ENCODE data around the gene SORT1. TPM values are rescaled to one million over a fixed set of nuclear protein-coding genes. Genes with fewer than 3 reads are reported as not detected.

The SORT1 gene
- total and polyA plus RNA-seq, 2 of the 13 experiments (the other 11 are each of a cell fraction or from before 2014, with no cell fraction given) = 32.4 to 93.0 TPM

DNA sequence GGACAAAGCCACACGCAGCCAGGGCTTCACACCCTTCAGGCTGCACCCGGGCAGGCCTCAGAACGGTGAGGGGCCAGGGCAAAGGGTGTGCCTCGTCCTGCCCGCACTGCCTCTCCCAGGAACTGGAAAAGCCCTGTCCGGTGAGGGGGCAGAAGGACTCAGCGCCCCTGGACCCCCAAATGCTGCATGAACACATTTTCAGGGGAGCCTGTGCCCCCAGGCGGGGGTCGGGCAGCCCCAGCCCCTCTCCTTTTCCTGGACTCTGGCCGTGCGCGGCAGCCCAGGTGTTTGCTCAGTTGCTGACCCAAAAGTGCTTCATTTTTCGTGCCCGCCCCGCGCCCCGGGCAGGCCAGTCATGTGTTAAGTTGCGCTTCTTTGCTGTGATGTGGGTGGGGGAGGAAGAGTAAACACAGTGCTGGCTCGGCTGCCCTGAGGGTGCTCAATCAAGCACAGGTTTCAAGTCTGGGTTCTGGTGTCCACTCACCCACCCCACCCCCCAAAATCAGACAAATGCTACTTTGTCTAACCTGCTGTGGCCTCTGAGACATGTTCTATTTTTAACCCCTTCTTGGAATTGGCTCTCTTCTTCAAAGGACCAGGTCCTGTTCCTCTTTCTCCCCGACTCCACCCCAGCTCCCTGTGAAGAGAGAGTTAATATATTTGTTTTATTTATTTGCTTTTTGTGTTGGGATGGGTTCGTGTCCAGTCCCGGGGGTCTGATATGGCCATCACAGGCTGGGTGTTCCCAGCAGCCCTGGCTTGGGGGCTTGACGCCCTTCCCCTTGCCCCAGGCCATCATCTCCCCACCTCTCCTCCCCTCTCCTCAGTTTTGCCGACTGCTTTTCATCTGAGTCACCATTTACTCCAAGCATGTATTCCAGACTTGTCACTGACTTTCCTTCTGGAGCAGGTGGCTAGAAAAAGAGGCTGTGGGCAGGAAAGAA lies 122.9 kb downstream of the SORT1 start:
- WGBS (ENCODE audit: low lambda C conversion rate) = 2% methylated on average over 12 of the region's 24 CpGs
- H4K20me1 ChIP-seq (ENCODE audit: insufficient read depth, low read length) = no peaks in the 10 kb centered on the region
- peak overlapping the region; percentile 68 for H3K4me2 ChIP-seq (ENCODE audit: low read depth, low read length)
- peak; percentile 97 for FAIRE-seq
- ATAC-seq = peak; percentile 82
- H3K27me3 ChIP-seq (ENCODE audit: control insufficient read depth in 1 of 2, insufficient read depth in 2 of 2, low read length in 2 of 2) = no peaks in the 10 kb centered on the region
- no peaks in the 10 kb centered on the region for H3K79me2 ChIP-seq (ENCODE audit: insufficient read depth, low read length)
- no peak overlapping the region for H2AFZ ChIP-seq (ENCODE audit: low read length)
- in situ Hi-C loops (cut with HindIII; ENCODE audit: extremely low pct_ligation_motif_present, low pct_unique_long_range_greater_than_20kb) = loop anchor here (5.0 kb wide), 1 partner anchor 47 kb away; no protein-coding TSS in a partner anchor
- H3K9me3 ChIP-seq (ENCODE audit: low read length) = no peaks in the 10 kb centered on the region
- peak overlapping the region; percentile 61 for H3K9ac ChIP-seq (ENCODE audit: insufficient read depth, low read depth, low read length)
- peaks cover 68% of the 10 kb centered on the region for H3K4me1 ChIP-seq (ENCODE audit: insufficient read depth, low read length)
- peak overlapping the region; percentile 66 for H3K27ac ChIP-seq (ENCODE audit: extremely low read length, insufficient read depth, low read length)
- intact Hi-C loops (cut with micrococcal nuclease; ENCODE audit: unreplicated experiment) = loop anchor here (1.0 to 10.0 kb wide), 3 partner anchors 8 to 70 kb away; partner anchors contain the start of gene PSRC1
- H3K4me3 ChIP-seq (replicated peaks in 1 of 3; ENCODE audit: insufficient read depth in 1 of 3, low read depth in 2 of 3, low read length in 3 of 3) = peak overlapping the region; percentile 26 to 60 (median 33); a peak in 5 of 6 replicates
- H3K36me3 ChIP-seq (replicated peaks in 1 of 2; ENCODE audit: control insufficient read depth in 1 of 2, insufficient read depth in 2 of 2, low read length in 2 of 2) = peaks cover 3 to 7% of the 10 kb centered on the region in 2 experiments; a peak in 2 of 5 replicates
- POLR2A ChIA-PET = interaction anchor here (0.8 to 3.3 kb wide), 4 partner anchors 25 to 124 kb away, joined by 3 to 25 read pairs (median 6); partner anchors contain the start of genes MYBPHL and SORT1
- DNase-seq (ENCODE audit: low spot score) = peak; percentile 93
- CTCF ChIA-PET (ENCODE audit: low intra/inter-chr PET ratio, low total read pairs) = interaction anchor here (2.5 kb wide), 1 partner anchor 11 kb away, joined by 12 read pairs; no protein-coding TSS in a partner anchor
- BruUV-seq (replicated peaks) = TSS peak; percentile 69
- TF ChIP-seq ATF7-NPFF (CRISPR knock-in tag; IDR thresholded peaks at IDR 0.05; ENCODE audit: low read depth) (peak; percentile 28; the same call in 1 of the 2 replicates), EZH2 (conservative IDR thresholded peaks at IDR 0.05; ENCODE audit: low read depth, low read length) (no peak), SP140L (CRISPR knock-in tag; IDR thresholded peaks at IDR 0.05; ENCODE audit: borderline replicate concordance) (no peak), ZC3H4 (CRISPR knock-in tag; IDR thresholded peaks at IDR 0.05; ENCODE audit: borderline replicate concordance) (no peak), GATAD1 (CRISPR knock-in tag; IDR thresholded peaks at IDR 0.05) (0 out of 2 replicates have a peak, but pooled peaks have one; percentile 52), PHF8 (CRISPR knock-in tag; IDR thresholded peaks at IDR 0.05) (peak; percentile 46), SRSF4 (IDR thresholded peaks at IDR 0.05; ENCODE audit: low read depth, low read length, poor library complexity, severe bottlenecking) (no peak), ZNF564 (CRISPR knock-in tag; IDR thresholded peaks at IDR 0.05) (peak; percentile 76), ZNF180 (CRISPR knock-in tag; IDR thresholded peaks at IDR 0.05; ENCODE audit: borderline replicate concordance, low read depth) (no peak), ZNF337 (CRISPR knock-in tag; IDR thresholded peaks at IDR 0.05; ENCODE audit: borderline replicate concordance, low read depth) (no peak), TCF12 (IDR thresholded peaks at IDR 0.05) (no peak), TCF12 (CRISPR knock-in tag; IDR thresholded peaks at IDR 0.05) (peak; percentile 27; the same call in 1 of the 2 replicates), ZNF678 (CRISPR knock-in tag; IDR thresholded peaks at IDR 0.05) (no peak), PTBP1 (IDR thresholded peaks at IDR 0.05; ENCODE audit: low read depth, low read length, poor library complexity, severe bottlenecking) (no peak), ASH2L (IDR thresholded peaks at IDR 0.05; ENCODE audit: insufficient read length, low read depth, low read length) (peak; percentile 63), REXO4 (CRISPR knock-in tag; IDR thresholded peaks at IDR 0.05; ENCODE audit: borderline replicate concordance) (no peak), NCOA2 (CRISPR knock-in tag; IDR thresholded peaks at IDR 0.05) (peak; percentile 69; the same call in 1 of the 2 replicates), ZNF430 (CRISPR knock-in tag; IDR thresholded peaks at IDR 0.05) (peak; percentile 54)
- TF ChIP-seq, protein P1, sequence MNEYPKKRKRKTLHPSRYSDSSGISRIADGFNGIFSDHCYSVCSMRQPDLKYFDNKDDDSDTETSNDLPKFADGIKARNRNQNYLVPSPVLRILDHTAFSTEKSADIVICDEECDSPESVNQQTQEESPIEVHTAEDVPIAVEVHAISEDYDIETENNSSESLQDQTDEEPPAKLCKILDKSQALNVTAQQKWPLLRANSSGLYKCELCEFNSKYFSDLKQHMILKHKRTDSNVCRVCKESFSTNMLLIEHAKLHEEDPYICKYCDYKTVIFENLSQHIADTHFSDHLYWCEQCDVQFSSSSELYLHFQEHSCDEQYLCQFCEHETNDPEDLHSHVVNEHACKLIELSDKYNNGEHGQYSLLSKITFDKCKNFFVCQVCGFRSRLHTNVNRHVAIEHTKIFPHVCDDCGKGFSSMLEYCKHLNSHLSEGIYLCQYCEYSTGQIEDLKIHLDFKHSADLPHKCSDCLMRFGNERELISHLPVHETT (CRISPR knock-in tag; conservative IDR thresholded peaks at IDR 0.05) = no peak; the same call in 1 of the 2 replicates
- TF ChIP-seq, protein P2, sequence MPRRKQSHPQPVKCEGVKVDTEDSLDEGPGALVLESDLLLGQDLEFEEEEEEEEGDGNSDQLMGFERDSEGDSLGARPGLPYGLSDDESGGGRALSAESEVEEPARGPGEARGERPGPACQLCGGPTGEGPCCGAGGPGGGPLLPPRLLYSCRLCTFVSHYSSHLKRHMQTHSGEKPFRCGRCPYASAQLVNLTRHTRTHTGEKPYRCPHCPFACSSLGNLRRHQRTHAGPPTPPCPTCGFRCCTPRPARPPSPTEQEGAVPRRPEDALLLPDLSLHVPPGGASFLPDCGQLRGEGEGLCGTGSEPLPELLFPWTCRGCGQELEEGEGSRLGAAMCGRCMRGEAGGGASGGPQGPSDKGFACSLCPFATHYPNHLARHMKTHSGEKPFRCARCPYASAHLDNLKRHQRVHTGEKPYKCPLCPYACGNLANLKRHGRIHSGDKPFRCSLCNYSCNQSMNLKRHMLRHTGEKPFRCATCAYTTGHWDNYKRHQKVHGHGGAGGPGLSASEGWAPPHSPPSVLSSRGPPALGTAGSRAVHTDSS (CRISPR knock-in tag; conservative IDR thresholded peaks at IDR 0.05) = no peak
